Measurements from ENCODE around the gene PPP2CA. TPM values are rescaled to one million over a fixed set of nuclear protein-coding genes. Genes with fewer than 3 reads are reported as not detected.
A peak's percentile ranks its signal among the peaks of the same experiment; 100 is the strongest.

The PPP2CA gene
- total RNA-seq, 6 experiments from 2014 or later: 50.8 to 80.5 (median 65.0) TPM

DNA sequence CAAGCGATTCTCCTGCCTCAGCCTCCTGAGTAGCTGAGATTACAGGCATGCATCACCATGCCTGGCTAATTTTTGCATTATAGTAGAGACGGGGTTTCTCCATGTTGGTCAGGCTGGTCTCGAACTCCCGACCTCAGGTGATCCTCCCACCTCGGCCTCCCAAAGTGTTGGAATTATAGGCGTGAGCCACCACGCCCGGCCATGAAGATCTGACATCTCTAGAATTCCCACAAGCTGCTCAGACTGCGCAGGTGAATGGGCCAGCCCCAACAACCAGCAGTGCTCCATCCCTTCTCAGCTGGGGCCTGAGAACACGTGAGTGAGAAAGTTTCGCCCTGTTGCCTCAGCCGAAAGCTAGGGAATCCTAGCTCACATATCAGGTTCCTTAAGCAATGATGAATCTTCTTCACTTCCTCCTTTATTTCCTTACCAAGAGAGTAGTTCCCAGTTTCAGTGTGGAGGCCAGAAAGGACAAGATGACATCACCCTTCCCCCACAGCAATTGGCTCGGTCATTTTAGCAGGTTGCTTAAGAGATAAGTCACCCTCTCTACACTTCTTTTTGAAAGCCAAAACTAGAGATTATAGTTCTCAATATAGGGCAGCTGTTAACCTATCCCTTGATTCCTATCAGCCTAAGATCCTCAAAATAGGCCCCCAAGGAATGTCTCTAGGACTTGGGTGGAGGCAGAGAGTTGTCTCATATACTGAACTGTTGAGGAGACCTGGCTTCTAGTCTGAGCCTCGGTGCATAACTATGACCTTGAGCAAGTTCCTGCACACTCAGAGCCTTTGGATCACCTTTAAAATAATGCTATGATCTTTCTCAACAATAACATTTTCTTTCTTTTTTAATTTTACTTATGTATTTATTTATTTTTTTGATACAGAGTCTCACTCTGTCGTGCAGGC is 23.9 kb upstream of the PPP2CA start:
- Histone ChIP-seq H3K27ac (no peak overlapping the region), H3K36me3 (no peaks in the 10 kb centered on the region), H3K4me1 (no peaks in the 10 kb centered on the region), H3K9me3 (no peaks in the 10 kb centered on the region), H3K4me3 (no peak overlapping the region), H3K27me3 (no peaks in the 10 kb centered on the region)
- peak in 1 of 3 donors; percentile 55 for DNase-seq
- 74% methylated on average over 8 of the region's 15 CpGs for WGBS (ENCODE audit: insufficient coverage, low coverage, low lambda C conversion rate, missing lambda C conversion rate)
- intact Hi-C loops (cut with DNase I): no loop called here
- ATAC-seq: peak; percentile 46 to 71 (median 62)
- TF ChIP-seq POLR2A (IDR thresholded peaks at IDR 0.05): no peak
- TF ChIP-seq, protein P1, sequence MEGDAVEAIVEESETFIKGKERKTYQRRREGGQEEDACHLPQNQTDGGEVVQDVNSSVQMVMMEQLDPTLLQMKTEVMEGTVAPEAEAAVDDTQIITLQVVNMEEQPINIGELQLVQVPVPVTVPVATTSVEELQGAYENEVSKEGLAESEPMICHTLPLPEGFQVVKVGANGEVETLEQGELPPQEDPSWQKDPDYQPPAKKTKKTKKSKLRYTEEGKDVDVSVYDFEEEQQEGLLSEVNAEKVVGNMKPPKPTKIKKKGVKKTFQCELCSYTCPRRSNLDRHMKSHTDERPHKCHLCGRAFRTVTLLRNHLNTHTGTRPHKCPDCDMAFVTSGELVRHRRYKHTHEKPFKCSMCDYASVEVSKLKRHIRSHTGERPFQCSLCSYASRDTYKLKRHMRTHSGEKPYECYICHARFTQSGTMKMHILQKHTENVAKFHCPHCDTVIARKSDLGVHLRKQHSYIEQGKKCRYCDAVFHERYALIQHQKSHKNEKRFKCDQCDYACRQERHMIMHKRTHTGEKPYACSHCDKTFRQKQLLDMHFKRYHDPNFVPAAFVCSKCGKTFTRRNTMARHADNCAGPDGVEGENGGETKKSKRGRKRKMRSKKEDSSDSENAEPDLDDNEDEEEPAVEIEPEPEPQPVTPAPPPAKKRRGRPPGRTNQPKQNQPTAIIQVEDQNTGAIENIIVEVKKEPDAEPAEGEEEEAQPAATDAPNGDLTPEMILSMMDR (IDR thresholded peaks at IDR 0.05): no peak

DNA sequence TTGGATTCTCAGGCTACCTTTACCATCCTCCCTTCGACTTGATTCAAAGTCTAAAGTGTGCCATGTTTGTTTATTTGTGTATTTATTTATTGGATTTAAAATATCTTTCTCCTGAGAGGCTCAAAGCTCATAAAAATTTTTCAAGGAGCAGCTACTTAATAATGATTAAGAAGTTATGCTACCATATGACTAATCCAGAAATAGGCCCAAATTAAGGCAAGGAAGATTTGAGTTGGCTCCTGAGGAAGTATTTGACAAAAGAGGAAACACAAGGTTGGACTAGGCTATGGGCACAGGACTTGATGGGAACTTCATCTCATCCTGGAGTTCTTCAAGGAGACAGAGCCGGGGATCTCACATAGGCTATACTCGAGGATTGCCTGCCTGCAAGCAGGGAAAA is 22.4 kb upstream of the PPP2CA start:
- Histone ChIP-seq H3K27me3 (no peaks in the 10 kb centered on the region), H3K4me1 (no peaks in the 10 kb centered on the region), H3K9me3 (no peaks in the 10 kb centered on the region), H3K36me3 (no peaks in the 10 kb centered on the region), H3K4me3 (no peak overlapping the region), H3K27ac (no peak overlapping the region)
- intact Hi-C loops (cut with DNase I): no loop called here
- WGBS (ENCODE audit: insufficient coverage, low coverage, low lambda C conversion rate, missing lambda C conversion rate): 64% methylated on average over 3 of the region's 3 CpGs
- ATAC-seq: no peak
- no peak for TF ChIP-seq POLR2A (IDR thresholded peaks at IDR 0.05)
- TF ChIP-seq, protein P1 (IDR thresholded peaks at IDR 0.05): no peak
- no peak for DNase-seq

- H3K4me3 ChIP-seq: no peak overlapping the region
- DNase-seq (no peak), ATAC-seq (peak in 1 of 4 donors; percentile 45)
- H3K4me1 ChIP-seq: no peaks in the 10 kb centered on the region
- H3K36me3 ChIP-seq: no peaks in the 10 kb centered on the region
- TF ChIP-seq POLR2A (IDR thresholded peaks at IDR 0.05): no peak
- TF ChIP-seq, protein P1 (IDR thresholded peaks at IDR 0.05): no peak
- WGBS (ENCODE audit: insufficient coverage, low coverage, low lambda C conversion rate, missing lambda C conversion rate): 75% methylated on average over 5 of the region's 6 CpGs
- H3K27ac ChIP-seq: no peak overlapping the region
- no peaks in the 10 kb centered on the region for H3K9me3 ChIP-seq
- H3K27me3 ChIP-seq: no peaks in the 10 kb centered on the region
- intact Hi-C loops (cut with DNase I): no loop called here
Observed at GRCh38 chr5:134247428-134248224, 21.8 kb upstream of the PPP2CA start.

- DNase-seq (peak in 1 of 3 donors; percentile 47), ATAC-seq (peak in 2 of 4 donors; percentile 38 to 44)
Observed at GRCh38 chr5:134246771-134247427, 21.0 kb upstream of the PPP2CA start.

More at GRCh38 chr5:134246771-134247427, 21.0 kb upstream of the PPP2CA start:
- Histone ChIP-seq H3K36me3 (no peaks in the 10 kb centered on the region), H3K4me3 (no peak overlapping the region), H3K27ac (no peak overlapping the region), H3K27me3 (no peaks in the 10 kb centered on the region), H3K9me3 (no peaks in the 10 kb centered on the region), H3K4me1 (no peaks in the 10 kb centered on the region)
- 74% methylated on average over 4 of the region's 5 CpGs for WGBS (ENCODE audit: insufficient coverage, low coverage, low lambda C conversion rate, missing lambda C conversion rate)
- intact Hi-C loops (cut with DNase I): no loop called here
- TF ChIP-seq POLR2A (IDR thresholded peaks at IDR 0.05): no peak
- TF ChIP-seq, protein P1 (IDR thresholded peaks at IDR 0.05): no peak
